C4-2B (cell line): ENCODE measurements around the gene STXBP1.

ENCODE experiments used
- CTCF ChIP-seq: fragments of 450-650 bp; conservative IDR thresholded peaks from 2 replicates; pipeline ENCODE4 v1.5.1; 2017; ENCODE audit warnings: mild to moderate bottlenecking
- ZFX ChIP-seq: fragments of 450-650 bp; IDR thresholded peaks from 2 replicates; pipeline ENCODE4 v1.6.1; 2017

DNA sequence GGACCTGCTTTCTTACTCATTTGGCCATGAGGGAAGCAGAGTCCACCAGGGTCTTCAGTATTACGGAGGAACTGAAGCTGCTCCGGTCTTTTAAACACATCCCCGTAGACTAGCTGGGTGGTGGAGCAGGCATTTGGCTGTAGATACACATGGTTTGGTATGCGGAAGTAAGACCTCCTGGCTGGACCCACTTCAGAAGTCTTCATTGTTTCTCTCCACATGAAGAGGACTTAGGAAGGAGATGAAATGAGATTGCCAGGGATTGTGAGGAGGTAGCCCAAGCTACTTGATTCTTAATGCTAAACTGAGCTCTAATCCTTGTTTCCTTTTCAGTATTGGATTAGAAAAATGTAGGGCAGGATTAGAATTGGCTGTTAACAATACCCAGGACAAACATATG, 32.9 kb downstream of the STXBP1 start:
- no peak for TF ChIP-seq CTCF
- no peak for TF ChIP-seq ZFX
